GM12873 (cell line): ENCODE data around the gene SIGLEC11.

Source experiments
- TF ChIP-seq, protein P1 (sequence below): IDR thresholded peaks from 2 replicates; pipeline ENCODE4 v1.5.1; 2012; ENCODE audit warnings: low read depth, mild to moderate bottlenecking, moderate library complexity, low read length, control low read depth; ENCODE audit not compliant: insufficient read depth; ENCODE audit errors: missing control alignments

SIGLEC11 gene

DNA sequence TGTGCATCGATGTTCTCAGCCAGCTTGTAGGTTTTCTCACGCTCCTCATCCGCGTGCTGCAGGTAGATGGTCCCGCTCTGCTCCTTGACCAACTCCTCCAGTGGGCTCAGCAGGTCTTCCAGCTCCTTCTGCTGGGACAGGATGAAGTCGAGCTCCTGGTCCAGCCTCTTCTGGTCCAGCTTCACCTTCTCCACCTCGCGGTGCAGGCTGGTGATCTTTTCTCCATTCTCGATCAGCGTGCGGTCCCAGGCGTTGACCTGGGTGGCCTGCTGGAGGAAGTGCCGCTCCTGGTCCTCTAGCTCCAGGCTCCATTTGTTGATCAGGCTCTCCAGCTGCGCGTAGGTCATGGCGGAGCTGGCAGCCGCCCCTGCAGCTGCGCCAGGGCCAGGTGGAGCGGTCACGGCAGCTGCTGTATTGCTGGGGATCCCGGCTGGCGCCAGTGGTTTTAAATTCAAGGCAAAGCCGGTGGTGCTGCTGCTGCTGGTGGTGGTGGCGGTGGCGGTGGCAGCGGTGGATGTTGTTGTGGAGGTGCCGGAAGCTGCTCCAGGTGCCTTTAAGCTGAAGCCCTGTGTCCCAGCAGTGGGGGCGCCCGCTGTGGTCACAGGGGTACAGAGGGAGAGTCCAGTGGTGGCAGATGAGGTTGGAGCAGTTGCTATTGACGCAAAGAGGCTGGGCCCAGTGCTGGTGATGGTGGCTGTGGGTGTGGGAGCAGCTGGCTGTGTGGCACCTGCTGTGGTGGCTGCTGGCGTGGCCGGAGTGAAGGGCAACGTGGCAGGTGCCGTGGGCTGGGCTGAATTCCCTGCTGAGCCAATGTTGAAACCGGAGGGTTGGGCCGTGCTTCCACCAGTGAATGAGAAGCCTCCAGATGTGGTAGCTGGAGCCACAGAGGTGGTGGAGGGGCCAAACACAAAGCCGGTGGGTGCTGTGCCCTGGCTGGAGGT is 52.2 kb downstream of the SIGLEC11 start:
- TF ChIP-seq, protein P1, sequence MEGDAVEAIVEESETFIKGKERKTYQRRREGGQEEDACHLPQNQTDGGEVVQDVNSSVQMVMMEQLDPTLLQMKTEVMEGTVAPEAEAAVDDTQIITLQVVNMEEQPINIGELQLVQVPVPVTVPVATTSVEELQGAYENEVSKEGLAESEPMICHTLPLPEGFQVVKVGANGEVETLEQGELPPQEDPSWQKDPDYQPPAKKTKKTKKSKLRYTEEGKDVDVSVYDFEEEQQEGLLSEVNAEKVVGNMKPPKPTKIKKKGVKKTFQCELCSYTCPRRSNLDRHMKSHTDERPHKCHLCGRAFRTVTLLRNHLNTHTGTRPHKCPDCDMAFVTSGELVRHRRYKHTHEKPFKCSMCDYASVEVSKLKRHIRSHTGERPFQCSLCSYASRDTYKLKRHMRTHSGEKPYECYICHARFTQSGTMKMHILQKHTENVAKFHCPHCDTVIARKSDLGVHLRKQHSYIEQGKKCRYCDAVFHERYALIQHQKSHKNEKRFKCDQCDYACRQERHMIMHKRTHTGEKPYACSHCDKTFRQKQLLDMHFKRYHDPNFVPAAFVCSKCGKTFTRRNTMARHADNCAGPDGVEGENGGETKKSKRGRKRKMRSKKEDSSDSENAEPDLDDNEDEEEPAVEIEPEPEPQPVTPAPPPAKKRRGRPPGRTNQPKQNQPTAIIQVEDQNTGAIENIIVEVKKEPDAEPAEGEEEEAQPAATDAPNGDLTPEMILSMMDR: no peak

- TF ChIP-seq, protein P1: no peak
These were observed 53.1 kb downstream of the SIGLEC11 start for GRCh38 chr19:49907745-49908446.

GRCh38 chr19:49906879-49907564 is 54.0 kb downstream of the SIGLEC11 start:
- TF ChIP-seq, protein P1: no peak

- TF ChIP-seq, protein P1: no peak
These were observed 56.8 kb downstream of the SIGLEC11 start for GRCh38 chr19:49904136-49904535.
